SK-N-SH (cell line): Measurements from ENCODE around the gene FOXP2. TPM values are rescaled to one million over a fixed set of nuclear protein-coding genes. Genes with fewer than 3 reads are reported as not detected.

Experiments
- CTCF ChIA-PET: fragments of 300-600, 350-600 bp; formaldehyde crosslinking; extraction: SDS; loops from one replicate; lab custom pipeline; 2021; lab: Yijun Ruan, JAX
- POLR2A ChIA-PET: fragments of 350-600 bp; sonication (Branson Sonifier 250); formaldehyde crosslinking; extraction: SDS; loops from one replicate; lab custom pipeline; 2020; ENCODE audit warnings: antibody characterized with exemption, inconsistent platforms; lab: Yijun Ruan, JAX
- DNase-seq: peaks from one replicate; pipeline ENCODE4 v3.0.0; 2012
- H2AFZ ChIP-seq: fragments of 200-600 bp; sonication (generic); 2 replicates; pipeline ENCODE4 v1.8.1; 2016; ENCODE audit warnings: antibody characterized with exemption, mild to moderate bottlenecking, low read depth
- H3F3A ChIP-seq: fragments of 200-600 bp; sonication (generic); replicated peaks from 2 replicates; pipeline ENCODE3; 2016; ENCODE audit warnings: antibody characterized with exemption, mild to moderate bottlenecking; ENCODE audit not compliant: insufficient read depth
- H3K27ac ChIP-seq, 2 experiments: fragments of 200-500 bp in 1 of 2; fragments of 200-600 bp in 1 of 2; sonication (Bioruptor generic) in 1 of 2; sonication (generic), shearing (Covaris generic) in 1 of 2; 2 replicates each; pipeline versions ENCODE4 v1.5.1 to v1.6.1; 2014 to 2016; ENCODE audit warnings: low read depth in 2 of 2, inconsistent platforms in 1 of 2, low read length in 1 of 2, mild to moderate bottlenecking in 1 of 2, mixed read lengths in 1 of 2
- H3K27me3 ChIP-seq: fragments of 200-600 bp; sonication (generic), shearing (Covaris generic); 2 replicates; pipeline ENCODE4 v1.6.1; 2016; ENCODE audit warnings: mixed run types; ENCODE audit not compliant: insufficient read depth
- H3K36me3 ChIP-seq, 2 experiments: fragments of 200-500 bp in 1 of 2; fragments of 200-600 bp in 1 of 2; sonication (Bioruptor generic) in 1 of 2; sonication (generic) in 1 of 2; replicated peaks in 1 of 2; 2 replicates each; pipeline versions ENCODE3 to v1.5.1; 2014 to 2016; ENCODE audit warnings: low read length in 1 of 2, mild to moderate bottlenecking in 1 of 2; ENCODE audit not compliant: insufficient read depth in 2 of 2, control insufficient read depth in 1 of 2
- H3K4me1 ChIP-seq, 2 experiments: fragments of 200-500 bp in 1 of 2; fragments of 200-600 bp in 1 of 2; sonication (Bioruptor generic) in 1 of 2; sonication (generic), shearing (Covaris generic) in 1 of 2; 2 replicates each; pipeline versions ENCODE4 v1.5.1 to v1.6.1; 2014 to 2016; ENCODE audit warnings: low read depth in 1 of 2, low read length in 1 of 2, mixed run types in 1 of 2; ENCODE audit not compliant: insufficient read depth in 2 of 2, control insufficient read depth in 1 of 2
- H3K4me2 ChIP-seq: fragments of 200-600 bp; sonication (generic), shearing (Covaris generic); 2 replicates; pipeline ENCODE4 v1.6.1; 2017; ENCODE audit warnings: mixed run types
- H3K4me3 ChIP-seq, 2 experiments: fragments of 200-500 bp in 1 of 2; fragments of 200-600 bp in 1 of 2; sonication (Bioruptor generic) in 1 of 2; sonication (generic), shearing (Covaris generic) in 1 of 2; 2 replicates each; pipeline versions ENCODE4 v1.5.1 to v1.8.1; 2014 to 2016; ENCODE audit warnings: low read depth in 2 of 2, inconsistent platforms in 1 of 2, low read length in 1 of 2, mild to moderate bottlenecking in 1 of 2, mixed read lengths in 1 of 2, moderate library complexity in 1 of 2
- H3K79me2 ChIP-seq: fragments of 200-600 bp; sonication (generic); 2 replicates; pipeline ENCODE4 v1.8.1; 2017; ENCODE audit warnings: mild to moderate bottlenecking; ENCODE audit not compliant: insufficient read depth
- H3K9ac ChIP-seq: fragments of 200-600 bp; sonication (generic); 2 replicates; pipeline ENCODE4 v1.6.1; 2017; ENCODE audit warnings: mixed run types
- H3K9me2 ChIP-seq: fragments of 200-600 bp; sonication (generic); 2 replicates; pipeline ENCODE4 v1.6.1; 2017; ENCODE audit warnings: mixed run types
- H3K9me3 ChIP-seq: fragments of 200-600 bp; sonication (generic); 2 replicates; pipeline ENCODE4 v1.6.1; 2017; ENCODE audit warnings: mixed run types, mild to moderate bottlenecking, moderate library complexity
- H4K20me1 ChIP-seq: fragments of 200-600 bp; sonication (generic); 2 replicates; pipeline ENCODE4 v1.6.1; 2017; ENCODE audit warnings: mild to moderate bottlenecking, mixed run types; ENCODE audit not compliant: insufficient read depth
- CHD2 ChIP-seq: fragments of 150-350 bp; IDR thresholded peaks from 2 replicates; pipeline ENCODE4 v1.6.1; 2018; ENCODE audit warnings: low read length; ENCODE audit not compliant: partially characterized antibody
- ELF1 ChIP-seq: IDR thresholded peaks from 2 replicates; pipeline ENCODE4 v1.4.0; 2012
- EP300 ChIP-seq, 2 experiments: IDR thresholded peaks; 2 replicates each; pipeline versions ENCODE4 v1.4.0 to v1.6.1; 2012; ENCODE audit warnings: borderline replicate concordance in 1 of 2, low read depth in 1 of 2, low read length in 1 of 2
- EZH2phosphoT487 ChIP-seq: fragments of 200-600 bp; sonication (generic); IDR thresholded peaks from 2 replicates; pipeline ENCODE4 v1.6.1; 2017; ENCODE audit warnings: low read depth, mixed run types, mild to moderate bottlenecking, antibody characterized with exemption, moderate library complexity, borderline replicate concordance
- FOSL2 ChIP-seq: IDR thresholded peaks from 2 replicates; pipeline ENCODE4 v1.4.0; 2012; ENCODE audit warnings: low read depth, mild to moderate bottlenecking, moderate library complexity, borderline replicate concordance
- JUND ChIP-seq: IDR thresholded peaks from 2 replicates; pipeline ENCODE4 v1.4.0; 2012
- MEF2A ChIP-seq: IDR thresholded peaks from 2 replicates; pipeline ENCODE4 v1.4.0; 2012; ENCODE audit warnings: low read depth, borderline replicate concordance
- MXI1 ChIP-seq: IDR thresholded peaks from 2 replicates; pipeline ENCODE4 v1.6.1; 2012; ENCODE audit warnings: mild to moderate bottlenecking, low read depth, low read length, improper control_type of control experiment
- NRF1 ChIP-seq: IDR thresholded peaks from 2 replicates; pipeline ENCODE4 v1.6.1; 2012; ENCODE audit warnings: low read depth, mild to moderate bottlenecking, low read length
- RAD21 ChIP-seq: IDR thresholded peaks from 2 replicates; pipeline ENCODE4 v1.6.1; 2012; ENCODE audit warnings: mild to moderate bottlenecking, low read length
- RFX5 ChIP-seq: IDR thresholded peaks from 2 replicates; pipeline ENCODE4 v1.6.1; 2012; ENCODE audit warnings: mild to moderate bottlenecking, improper control_type of control experiment, low read length
- RXRA ChIP-seq: IDR thresholded peaks from 2 replicates; pipeline ENCODE4 v1.4.0; 2012; ENCODE audit warnings: low read depth, mild to moderate bottlenecking, borderline replicate concordance
- TCF12 ChIP-seq: IDR thresholded peaks from 2 replicates; pipeline ENCODE4 v1.4.0; 2012
- YY1 ChIP-seq: IDR thresholded peaks from 2 replicates; pipeline ENCODE4 v1.4.0; 2012; ENCODE audit warnings: low read depth, mild to moderate bottlenecking
- WGBS: methylation state at CpG from one replicate; pipeline ENCODE4 v1.1.6; 2017; ENCODE audit warnings: low lambda C conversion rate; 5-methylcytosine and 5-hydroxymethylcytosine counted together
- polyA plus RNA-seq, 3 experiments: library from polyadenylated mRNA; depleted of rRNA; stranded (reverse); fragments of >200 nt; gene quantifications; 2 replicates each; pipeline ENCODE4 v1.2.3, GENCODE V29; 2012
- TF ChIP-seq, protein P1 (sequence below): IDR thresholded peaks from 2 replicates; pipeline ENCODE4 v1.4.0; 2012; ENCODE audit warnings: low read depth, borderline replicate concordance
- TF ChIP-seq, protein P2 (sequence below): fragments of 150-350 bp; IDR thresholded peaks from 2 replicates; pipeline ENCODE4 v1.6.1; 2017; ENCODE audit warnings: antibody characterized with exemption, low read length, low read depth, borderline replicate concordance
- TF ChIP-seq, protein P3 (sequence below): IDR thresholded peaks from 2 replicates; pipeline ENCODE4 v1.6.1; 2012; ENCODE audit warnings: mild to moderate bottlenecking, low read depth, low read length, moderate library complexity

Gene FOXP2
- polyA plus RNA-seq, 1 of the 3 experiments (the other 2 are of a cell fraction) = not detected

DNA sequence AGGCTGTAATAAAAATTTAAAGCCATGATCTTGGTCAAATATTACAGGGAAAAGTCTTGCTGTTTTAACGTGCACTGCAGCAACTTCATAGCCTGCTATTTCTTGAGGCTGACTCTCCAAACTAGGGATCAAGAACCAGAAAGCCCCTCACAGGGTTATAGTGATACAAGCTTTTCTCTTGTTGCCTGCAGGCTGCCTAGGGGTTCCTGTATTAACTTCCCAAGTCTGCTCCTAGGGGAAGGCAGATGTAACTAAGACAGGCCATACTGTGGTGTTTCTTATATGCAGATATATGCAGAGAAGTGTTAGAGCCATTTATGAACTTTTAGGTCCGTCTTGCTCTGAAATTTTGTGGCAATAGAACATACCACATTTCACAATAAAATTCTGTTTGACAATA is 175.7 kb downstream of the FOXP2 start:
- Histone ChIP-seq H3F3A (no peaks in the 10 kb centered on the region), H3K27me3 (no peaks in the 10 kb centered on the region), H3K4me1 (no peaks in the 10 kb centered on the region), H3K9me3 (no peaks in the 10 kb centered on the region), H2AFZ (no peak overlapping the region), H3K27ac (no peak overlapping the region), H3K4me2 (no peak overlapping the region), H3K9ac (no peak overlapping the region)
- CTCF ChIA-PET = no interaction called here
- WGBS = 2% methylated on average over 2 of the region's 2 CpGs
- DNase-seq = no peak
- POLR2A ChIA-PET = no interaction called here
- TF ChIP-seq RFX5 (no peak), RAD21 (no peak), MEF2A (no peak), YY1 (no peak), TCF12 (no peak), EP300 (IDR thresholded peaks at IDR 0.05; ENCODE audit: borderline replicate concordance in 1 of 2, low read depth in 1 of 2, low read length in 1 of 2) (no peak), RXRA (no peak), ELF1 (no peak), MXI1 (no peak), NRF1 (no peak), FOSL2 (no peak), EZH2phosphoT487 (no peak), JUND (no peak), CHD2 (no peak)
- TF ChIP-seq, protein P1, sequence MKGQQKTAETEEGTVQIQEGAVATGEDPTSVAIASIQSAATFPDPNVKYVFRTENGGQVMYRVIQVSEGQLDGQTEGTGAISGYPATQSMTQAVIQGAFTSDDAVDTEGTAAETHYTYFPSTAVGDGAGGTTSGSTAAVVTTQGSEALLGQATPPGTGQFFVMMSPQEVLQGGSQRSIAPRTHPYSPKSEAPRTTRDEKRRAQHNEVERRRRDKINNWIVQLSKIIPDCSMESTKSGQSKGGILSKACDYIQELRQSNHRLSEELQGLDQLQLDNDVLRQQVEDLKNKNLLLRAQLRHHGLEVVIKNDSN = no peak
- TF ChIP-seq, protein P2, sequence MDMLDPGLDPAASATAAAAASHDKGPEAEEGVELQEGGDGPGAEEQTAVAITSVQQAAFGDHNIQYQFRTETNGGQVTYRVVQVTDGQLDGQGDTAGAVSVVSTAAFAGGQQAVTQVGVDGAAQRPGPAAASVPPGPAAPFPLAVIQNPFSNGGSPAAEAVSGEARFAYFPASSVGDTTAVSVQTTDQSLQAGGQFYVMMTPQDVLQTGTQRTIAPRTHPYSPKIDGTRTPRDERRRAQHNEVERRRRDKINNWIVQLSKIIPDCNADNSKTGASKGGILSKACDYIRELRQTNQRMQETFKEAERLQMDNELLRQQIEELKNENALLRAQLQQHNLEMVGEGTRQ = no peak
- TF ChIP-seq, protein P3, sequence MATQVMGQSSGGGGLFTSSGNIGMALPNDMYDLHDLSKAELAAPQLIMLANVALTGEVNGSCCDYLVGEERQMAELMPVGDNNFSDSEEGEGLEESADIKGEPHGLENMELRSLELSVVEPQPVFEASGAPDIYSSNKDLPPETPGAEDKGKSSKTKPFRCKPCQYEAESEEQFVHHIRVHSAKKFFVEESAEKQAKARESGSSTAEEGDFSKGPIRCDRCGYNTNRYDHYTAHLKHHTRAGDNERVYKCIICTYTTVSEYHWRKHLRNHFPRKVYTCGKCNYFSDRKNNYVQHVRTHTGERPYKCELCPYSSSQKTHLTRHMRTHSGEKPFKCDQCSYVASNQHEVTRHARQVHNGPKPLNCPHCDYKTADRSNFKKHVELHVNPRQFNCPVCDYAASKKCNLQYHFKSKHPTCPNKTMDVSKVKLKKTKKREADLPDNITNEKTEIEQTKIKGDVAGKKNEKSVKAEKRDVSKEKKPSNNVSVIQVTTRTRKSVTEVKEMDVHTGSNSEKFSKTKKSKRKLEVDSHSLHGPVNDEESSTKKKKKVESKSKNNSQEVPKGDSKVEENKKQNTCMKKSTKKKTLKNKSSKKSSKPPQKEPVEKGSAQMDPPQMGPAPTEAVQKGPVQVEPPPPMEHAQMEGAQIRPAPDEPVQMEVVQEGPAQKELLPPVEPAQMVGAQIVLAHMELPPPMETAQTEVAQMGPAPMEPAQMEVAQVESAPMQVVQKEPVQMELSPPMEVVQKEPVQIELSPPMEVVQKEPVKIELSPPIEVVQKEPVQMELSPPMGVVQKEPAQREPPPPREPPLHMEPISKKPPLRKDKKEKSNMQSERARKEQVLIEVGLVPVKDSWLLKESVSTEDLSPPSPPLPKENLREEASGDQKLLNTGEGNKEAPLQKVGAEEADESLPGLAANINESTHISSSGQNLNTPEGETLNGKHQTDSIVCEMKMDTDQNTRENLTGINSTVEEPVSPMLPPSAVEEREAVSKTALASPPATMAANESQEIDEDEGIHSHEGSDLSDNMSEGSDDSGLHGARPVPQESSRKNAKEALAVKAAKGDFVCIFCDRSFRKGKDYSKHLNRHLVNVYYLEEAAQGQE = no peak
- TF ChIP-seq, all 33 proteins: peak for 0
- Histone ChIP-seq H3K9me2 (no peaks in the 10 kb centered on the region), H3K36me3 (no peaks in the 10 kb centered on the region), H3K4me3 (no peak overlapping the region), H4K20me1 (no peaks in the 10 kb centered on the region), H3K79me2 (no peaks in the 10 kb centered on the region)
